Inferior parietal cortex (tissue), 1 donor: Measurements from ENCODE around the gene DYSF.

ENCODE experiments used
- DNase-seq: peaks from one replicate; pipeline ENCODE4 v3.0.0-alpha.2; 2016; ENCODE audit errors: extremely low spot score

The DYSF gene

GRCh38 chr2:71727562-71727961 lies 274.2 kb downstream of the DYSF start:
- no peak for DNase-seq

GRCh38 chr2:71728036-71728435 lies 274.7 kb downstream of the DYSF start:
- DNase-seq = no peak

- DNase-seq = no peak
Observed at GRCh38 chr2:71730785-71731383, 277.5 kb downstream of the DYSF start.

- DNase-seq = no peak
Observed at GRCh38 chr2:71734620-71735019, 281.3 kb downstream of the DYSF start.

- DNase-seq = no peak
Observed at GRCh38 chr2:71735676-71736075, 282.3 kb downstream of the DYSF start.
